ENCODE data around the gene PFKFB2.

PFKFB2 gene

DNA sequence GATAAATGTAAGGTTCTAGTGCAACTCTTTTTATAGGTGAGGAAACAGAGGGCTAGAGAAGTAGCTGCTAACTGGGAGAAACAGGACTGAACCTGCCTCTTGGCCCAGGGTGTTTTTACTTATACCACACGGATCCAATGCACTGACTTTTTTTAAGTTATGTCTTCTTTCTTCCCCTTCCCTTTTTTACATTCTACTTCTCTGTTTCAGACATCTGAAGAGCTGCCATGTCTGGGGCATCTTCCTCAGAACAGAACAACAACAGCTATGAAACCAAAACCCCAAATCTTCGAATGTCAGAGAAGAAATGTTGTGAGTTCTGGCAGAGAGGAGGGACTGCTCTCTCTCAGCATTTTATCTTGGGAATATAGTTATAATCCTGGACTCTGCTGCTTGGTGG, 1.4 kb downstream of the PFKFB2 start:
- no peak overlapping the region for H2BK15ac ChIP-seq (replicated peaks; ENCODE audit: low read depth)
- no peak overlapping the region for H3K56ac ChIP-seq (ENCODE audit: low read length)
- no peak overlapping the region for H2AK5ac ChIP-seq (ENCODE audit: low read length)
- no peak overlapping the region for H4K8ac ChIP-seq (ENCODE audit: low read depth, low read length)
- no peaks in the 10 kb centered on the region for H3K36me3 ChIP-seq (ENCODE audit: control insufficient read depth, insufficient read depth, low read length)
- no peak overlapping the region for H3K27ac ChIP-seq (ENCODE audit: low read depth, low read length)
- H3K4me3 ChIP-seq (ENCODE audit: low read length) = no peak overlapping the region
- H3K4me2 ChIP-seq (ENCODE audit: low read length) = no peak overlapping the region
- H3K23ac ChIP-seq (ENCODE audit: low read length) = no peak overlapping the region
- H3K4me1 ChIP-seq (ENCODE audit: control insufficient read depth, low read depth, low read length) = no peaks in the 10 kb centered on the region
- no peak overlapping the region for H3K9ac ChIP-seq (ENCODE audit: low read length)
- no peak overlapping the region for H3K18ac ChIP-seq (ENCODE audit: low read length)
- H2BK5ac ChIP-seq (ENCODE audit: low read length) = no peak overlapping the region
- DNase-seq = no peak
- WGBS (ENCODE audit: extremely low coverage, insufficient coverage, low lambda C conversion rate) = no CpG with 5 or more reads among the region's 2 CpGs
- H4K5ac ChIP-seq (ENCODE audit: low read length) = no peak overlapping the region
- H3K79me1 ChIP-seq (ENCODE audit: low read length) = peaks cover under 1% of the 10 kb centered on the region
- no peak overlapping the region for H2BK120ac ChIP-seq (ENCODE audit: low read depth, low read length)
- H3K79me2 ChIP-seq (ENCODE audit: control insufficient read depth, insufficient read depth, low read length) = peaks cover 9% of the 10 kb centered on the region
- H3K27me3 ChIP-seq (ENCODE audit: insufficient read depth, low read length, poor library complexity) = no peaks in the 10 kb centered on the region
- no peak overlapping the region for H3K4ac ChIP-seq (ENCODE audit: low read depth, low read length)

DNA sequence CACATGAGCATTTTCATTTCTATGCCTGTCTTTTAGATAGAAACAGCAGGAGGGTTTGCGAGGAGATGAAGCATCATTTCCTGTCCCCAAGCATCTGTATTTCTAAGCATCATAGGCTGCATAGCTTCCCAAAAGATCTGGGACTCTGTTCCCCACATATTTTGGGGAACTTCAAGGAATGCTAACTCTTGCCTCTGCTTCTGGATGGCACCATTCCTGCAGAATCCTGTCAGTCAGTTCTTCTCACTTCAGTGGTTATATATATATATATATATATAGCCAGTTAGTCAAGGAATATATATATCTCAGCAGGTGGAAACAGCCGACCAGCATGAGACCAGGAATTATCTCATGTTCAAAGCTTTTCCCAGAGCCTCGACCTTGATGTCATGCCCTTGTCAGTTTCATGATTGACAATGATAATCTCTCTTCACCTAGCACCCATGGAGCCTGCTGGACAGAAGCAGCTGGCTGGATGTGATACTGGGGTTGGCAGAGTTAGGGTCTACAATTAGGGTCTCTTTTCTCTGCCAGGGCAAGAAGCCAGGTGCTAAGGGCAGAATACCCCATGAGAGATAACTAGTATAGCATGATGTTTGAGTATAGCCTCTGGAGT, 2.4 kb downstream of the PFKFB2 start:
- H4K5ac ChIP-seq (ENCODE audit: low read length) = no peak overlapping the region
- H4K8ac ChIP-seq (ENCODE audit: low read depth, low read length) = no peak overlapping the region
- no peak overlapping the region for H3K18ac ChIP-seq (ENCODE audit: low read length)
- H3K4ac ChIP-seq (ENCODE audit: low read depth, low read length) = no peak overlapping the region
- H3K56ac ChIP-seq (ENCODE audit: low read length) = no peak overlapping the region
- WGBS (ENCODE audit: extremely low coverage, insufficient coverage, low lambda C conversion rate) = no CpG with 5 or more reads among the region's 3 CpGs
- H3K27ac ChIP-seq (ENCODE audit: low read depth, low read length) = no peak overlapping the region
- no peaks in the 10 kb centered on the region for H3K79me1 ChIP-seq (ENCODE audit: low read length)
- H3K27me3 ChIP-seq (ENCODE audit: insufficient read depth, low read length, poor library complexity) = no peaks in the 10 kb centered on the region
- peaks cover under 1% of the 10 kb centered on the region for H3K79me2 ChIP-seq (ENCODE audit: control insufficient read depth, insufficient read depth, low read length)
- DNase-seq = no peak
- H3K4me2 ChIP-seq (ENCODE audit: low read length) = no peak overlapping the region
- no peak overlapping the region for H3K23ac ChIP-seq (ENCODE audit: low read length)
- H3K9ac ChIP-seq (ENCODE audit: low read length) = no peak overlapping the region
- H2AK5ac ChIP-seq (ENCODE audit: low read length) = no peak overlapping the region
- H2BK15ac ChIP-seq (replicated peaks; ENCODE audit: low read depth) = no peak overlapping the region
- H3K4me3 ChIP-seq (ENCODE audit: low read length) = no peak overlapping the region
- no peak overlapping the region for H2BK120ac ChIP-seq (ENCODE audit: low read depth, low read length)
- no peaks in the 10 kb centered on the region for H3K4me1 ChIP-seq (ENCODE audit: control insufficient read depth, low read depth, low read length)
- H2BK5ac ChIP-seq (ENCODE audit: low read length) = no peak overlapping the region
- H3K36me3 ChIP-seq (ENCODE audit: control insufficient read depth, insufficient read depth, low read length) = no peaks in the 10 kb centered on the region

DNA sequence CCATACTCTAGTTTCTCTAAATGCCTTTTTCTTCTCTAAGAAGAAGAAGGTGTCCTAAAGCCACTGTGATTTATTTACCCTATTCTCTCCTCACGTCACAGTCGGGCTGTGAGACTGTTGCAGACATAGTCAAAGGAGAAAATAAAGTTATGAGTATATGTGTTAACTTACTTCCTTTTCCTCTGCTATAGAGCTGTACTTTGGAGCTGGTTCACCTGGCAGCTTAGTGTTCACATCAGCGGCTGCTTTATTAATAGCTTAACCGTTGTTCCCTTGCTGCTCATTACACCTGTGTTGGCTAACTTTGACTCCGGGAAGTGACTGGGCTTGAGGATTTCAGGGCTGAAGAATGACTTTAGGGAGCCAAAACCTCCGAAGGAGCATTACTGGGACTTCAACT, 3.6 kb downstream of the PFKFB2 start:
- no CpG with 5 or more reads among the region's 6 CpGs for WGBS (ENCODE audit: extremely low coverage, insufficient coverage, low lambda C conversion rate)
- Histone ChIP-seq H3K56ac (ENCODE audit: low read length) (no peak overlapping the region), H3K23ac (ENCODE audit: low read length) (no peak overlapping the region), H2AK5ac (ENCODE audit: low read length) (no peak overlapping the region), H2BK15ac (replicated peaks; ENCODE audit: low read depth) (no peak overlapping the region), H3K18ac (ENCODE audit: low read length) (no peak overlapping the region), H3K36me3 (ENCODE audit: control insufficient read depth, insufficient read depth, low read length) (no peaks in the 10 kb centered on the region), H2BK120ac (ENCODE audit: low read depth, low read length) (no peak overlapping the region), H3K4me3 (ENCODE audit: low read length) (no peak overlapping the region), H4K5ac (ENCODE audit: low read length) (no peak overlapping the region), H3K4ac (ENCODE audit: low read depth, low read length) (no peak overlapping the region), H3K79me1 (ENCODE audit: low read length) (no peaks in the 10 kb centered on the region), H3K79me2 (ENCODE audit: control insufficient read depth, insufficient read depth, low read length) (no peaks in the 10 kb centered on the region), H2BK5ac (ENCODE audit: low read length) (no peak overlapping the region), H3K27ac (ENCODE audit: low read depth, low read length) (no peak overlapping the region), H3K9ac (ENCODE audit: low read length) (no peak overlapping the region), H3K27me3 (ENCODE audit: insufficient read depth, low read length, poor library complexity) (no peaks in the 10 kb centered on the region), H3K4me1 (ENCODE audit: control insufficient read depth, low read depth, low read length) (no peaks in the 10 kb centered on the region), H3K4me2 (ENCODE audit: low read length) (no peak overlapping the region), H4K8ac (ENCODE audit: low read depth, low read length) (no peak overlapping the region)
- no peak for DNase-seq

DNA sequence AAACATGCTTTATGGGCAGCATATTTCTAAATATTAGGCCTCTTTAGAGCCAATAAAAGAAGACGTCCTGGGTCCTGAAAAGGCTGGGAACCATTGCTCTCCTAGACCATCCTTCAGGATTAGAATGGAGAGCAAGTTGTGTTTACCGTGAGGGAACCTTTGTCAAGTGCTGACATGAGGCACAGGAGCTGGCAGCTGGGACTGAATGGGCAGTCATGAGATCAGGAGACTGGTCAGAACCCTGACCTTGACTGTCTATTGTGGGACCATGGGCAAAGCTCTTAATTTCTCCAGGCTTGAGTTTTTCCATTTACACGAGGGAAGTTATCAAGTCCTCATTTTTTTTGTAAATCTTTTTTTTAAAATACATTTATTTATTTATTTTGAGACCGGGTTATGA, 5.2 kb downstream of the PFKFB2 start:
- WGBS (ENCODE audit: extremely low coverage, insufficient coverage, low lambda C conversion rate) = no CpG with 5 or more reads among the region's 4 CpGs
- no peak overlapping the region for H3K4me3 ChIP-seq (ENCODE audit: low read length)
- no peak overlapping the region for H3K4me2 ChIP-seq (ENCODE audit: low read length)
- H4K8ac ChIP-seq (ENCODE audit: low read depth, low read length) = no peak overlapping the region
- no peaks in the 10 kb centered on the region for H3K27me3 ChIP-seq (ENCODE audit: insufficient read depth, low read length, poor library complexity)
- H3K4ac ChIP-seq (ENCODE audit: low read depth, low read length) = no peak overlapping the region
- no peak overlapping the region for H2BK15ac ChIP-seq (replicated peaks; ENCODE audit: low read depth)
- no peak overlapping the region for H3K9ac ChIP-seq (ENCODE audit: low read length)
- H3K36me3 ChIP-seq (ENCODE audit: control insufficient read depth, insufficient read depth, low read length) = no peaks in the 10 kb centered on the region
- no peak overlapping the region for H2BK5ac ChIP-seq (ENCODE audit: low read length)
- no peak overlapping the region for H3K27ac ChIP-seq (ENCODE audit: low read depth, low read length)
- H3K23ac ChIP-seq (ENCODE audit: low read length) = no peak overlapping the region
- no peaks in the 10 kb centered on the region for H3K4me1 ChIP-seq (ENCODE audit: control insufficient read depth, low read depth, low read length)
- H3K18ac ChIP-seq (ENCODE audit: low read length) = no peak overlapping the region
- DNase-seq = no peak
- H3K79me2 ChIP-seq (ENCODE audit: control insufficient read depth, insufficient read depth, low read length) = no peaks in the 10 kb centered on the region
- H2BK120ac ChIP-seq (ENCODE audit: low read depth, low read length) = no peak overlapping the region
- no peak overlapping the region for H4K5ac ChIP-seq (ENCODE audit: low read length)
- no peak overlapping the region for H3K56ac ChIP-seq (ENCODE audit: low read length)
- no peaks in the 10 kb centered on the region for H3K79me1 ChIP-seq (ENCODE audit: low read length)
- no peak overlapping the region for H2AK5ac ChIP-seq (ENCODE audit: low read length)

DNA sequence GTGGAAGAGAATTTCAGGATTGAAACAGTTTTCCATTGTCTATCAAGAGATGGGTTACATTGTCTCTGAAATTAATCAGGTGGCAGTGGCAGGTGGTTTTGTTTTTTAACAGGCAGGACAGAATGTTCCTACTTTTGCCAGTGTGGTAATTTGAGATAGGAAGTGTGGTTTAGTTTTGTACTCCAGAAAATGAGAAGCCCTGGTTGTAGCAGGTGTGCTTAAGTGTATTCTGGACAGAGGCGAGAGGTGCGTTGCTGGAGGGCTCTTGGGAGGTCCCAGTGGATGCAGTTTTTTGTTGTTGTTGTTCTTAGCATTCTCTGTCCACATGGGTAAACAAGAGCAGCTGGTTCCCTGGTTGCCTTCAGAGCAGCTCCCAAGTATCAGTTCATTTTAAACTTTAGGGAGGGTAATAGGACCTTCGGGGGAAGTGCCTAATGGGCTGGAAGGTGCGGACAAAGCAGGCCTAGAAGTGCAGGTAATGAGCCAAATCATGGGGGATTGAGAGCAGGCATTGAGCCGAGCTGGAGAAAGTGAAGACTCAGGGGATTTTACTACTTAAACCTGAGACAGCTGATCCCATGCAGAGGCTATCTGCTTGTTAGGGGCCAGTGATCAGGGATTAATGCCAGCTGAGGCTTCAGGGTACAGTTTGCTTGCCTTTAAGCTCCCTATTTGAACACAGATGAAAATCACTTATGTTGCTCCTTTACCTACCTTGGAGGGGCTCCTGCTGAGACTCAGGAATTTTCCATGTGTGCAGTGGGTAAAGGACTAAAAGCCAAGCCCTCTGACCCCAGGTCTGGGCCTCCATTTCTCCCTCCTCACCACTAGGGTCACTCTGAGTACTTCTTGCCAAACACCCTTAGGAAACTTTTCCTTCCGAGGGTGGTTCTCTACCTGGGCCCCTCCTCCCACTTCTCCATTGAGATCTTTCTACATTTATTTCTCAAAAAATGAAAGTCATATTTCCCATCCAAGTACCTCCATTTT, 6.1 kb downstream of the PFKFB2 start:
- Histone ChIP-seq H2BK5ac (ENCODE audit: low read length) (no peak overlapping the region), H3K4me1 (ENCODE audit: control insufficient read depth, low read depth, low read length) (no peaks in the 10 kb centered on the region), H2BK120ac (ENCODE audit: low read depth, low read length) (no peak overlapping the region), H3K56ac (ENCODE audit: low read length) (no peak overlapping the region), H2AK5ac (ENCODE audit: low read length) (no peak overlapping the region), H3K79me2 (ENCODE audit: control insufficient read depth, insufficient read depth, low read length) (no peaks in the 10 kb centered on the region), H3K18ac (ENCODE audit: low read length) (no peak overlapping the region), H4K5ac (ENCODE audit: low read length) (no peak overlapping the region), H3K4ac (ENCODE audit: low read depth, low read length) (no peak overlapping the region), H3K79me1 (ENCODE audit: low read length) (no peaks in the 10 kb centered on the region), H3K4me3 (ENCODE audit: low read length) (no peak overlapping the region), H4K8ac (ENCODE audit: low read depth, low read length) (no peak overlapping the region), H3K4me2 (ENCODE audit: low read length) (no peak overlapping the region), H3K36me3 (ENCODE audit: control insufficient read depth, insufficient read depth, low read length) (no peaks in the 10 kb centered on the region), H3K27ac (ENCODE audit: low read depth, low read length) (no peak overlapping the region), H2BK15ac (replicated peaks; ENCODE audit: low read depth) (no peak overlapping the region), H3K27me3 (ENCODE audit: insufficient read depth, low read length, poor library complexity) (no peaks in the 10 kb centered on the region), H3K23ac (ENCODE audit: low read length) (no peak overlapping the region), H3K9ac (ENCODE audit: low read length) (no peak overlapping the region)
- DNase-seq = peak; percentile 63
- no CpG with 5 or more reads among the region's 6 CpGs for WGBS (ENCODE audit: extremely low coverage, insufficient coverage, low lambda C conversion rate)

Data from mesendoderm (in vitro differentiated cells).